GM19468 (cell line): Measurements from ENCODE around the gene MOB2.
"Not testable (repeated sequence)": the region's sequence is repeated elsewhere in the genome, so short reads cannot be mapped to it uniquely, and the experiment has no call there.

ENCODE experiments used
- ATAC-seq: cut with Tn5 transposase; IDR thresholded peaks from one replicate; pipeline ENCODE4 v1.9.1; 2021; ENCODE audit warnings: mild to moderate bottlenecking, moderate library complexity, moderate number of reproducible peaks; ENCODE audit not compliant: unreplicated experiment; ENCODE audit errors: extremely low read depth

MOB2 gene

GRCh38 chr11:1428762-1429316 lies 57.7 kb downstream of the MOB2 start:
- ATAC-seq: no peak

- no peak for ATAC-seq
Observed at GRCh38 chr11:1425439-1425838, 61.1 kb downstream of the MOB2 start.

- no peak for ATAC-seq
Observed at GRCh38 chr11:1425006-1425405, 61.6 kb downstream of the MOB2 start.

- not testable (repeated sequence) for ATAC-seq
Observed at GRCh38 chr11:1423406-1423805, 63.2 kb downstream of the MOB2 start.

- no peak for ATAC-seq
Observed at GRCh38 chr11:1422981-1423380, 63.6 kb downstream of the MOB2 start.

- ATAC-seq: no peak
Observed at GRCh38 chr11:1422481-1422880, 64.1 kb downstream of the MOB2 start.

GRCh38 chr11:1421291-1421690 lies 65.3 kb downstream of the MOB2 start:
- no peak for ATAC-seq

- no peak for ATAC-seq
Observed at GRCh38 chr11:1419811-1420210, 66.8 kb downstream of the MOB2 start.
